SK-N-SH (cell line): Measurements from ENCODE around the gene RHBDL3. TPM values are rescaled to one million over a fixed set of nuclear protein-coding genes. Genes with fewer than 3 reads are reported as not detected.

Experiments used
- CTCF ChIA-PET: fragments of 300-600, 350-600 bp; formaldehyde crosslinking; extraction: SDS; loops from one replicate; lab custom pipeline; 2021; lab: Yijun Ruan, JAX
- POLR2A ChIA-PET: fragments of 350-600 bp; sonication (Branson Sonifier 250); formaldehyde crosslinking; extraction: SDS; loops from one replicate; lab custom pipeline; 2020; ENCODE audit warnings: antibody characterized with exemption, inconsistent platforms; lab: Yijun Ruan, JAX
- DNase-seq: peaks from one replicate; pipeline ENCODE4 v3.0.0; 2012
- H2AFZ ChIP-seq: fragments of 200-600 bp; sonication (generic); 2 replicates; pipeline ENCODE4 v1.8.1; 2016; ENCODE audit warnings: antibody characterized with exemption, mild to moderate bottlenecking, low read depth
- H3F3A ChIP-seq: fragments of 200-600 bp; sonication (generic); replicated peaks from 2 replicates; pipeline ENCODE3; 2016; ENCODE audit warnings: antibody characterized with exemption, mild to moderate bottlenecking; ENCODE audit not compliant: insufficient read depth
- H3K27ac ChIP-seq, 2 experiments: fragments of 200-500 bp in 1 of 2; fragments of 200-600 bp in 1 of 2; sonication (Bioruptor generic) in 1 of 2; sonication (generic), shearing (Covaris generic) in 1 of 2; 2 replicates each; pipeline versions ENCODE4 v1.5.1 to v1.6.1; 2014 to 2016; ENCODE audit warnings: low read depth in 2 of 2, inconsistent platforms in 1 of 2, low read length in 1 of 2, mild to moderate bottlenecking in 1 of 2, mixed read lengths in 1 of 2
- H3K27me3 ChIP-seq: fragments of 200-600 bp; sonication (generic), shearing (Covaris generic); 2 replicates; pipeline ENCODE4 v1.6.1; 2016; ENCODE audit warnings: mixed run types; ENCODE audit not compliant: insufficient read depth
- H3K36me3 ChIP-seq, 2 experiments: fragments of 200-500 bp in 1 of 2; fragments of 200-600 bp in 1 of 2; sonication (Bioruptor generic) in 1 of 2; sonication (generic) in 1 of 2; replicated peaks in 1 of 2; 2 replicates each; pipeline versions ENCODE3 to v1.5.1; 2014 to 2016; ENCODE audit warnings: low read length in 1 of 2, mild to moderate bottlenecking in 1 of 2; ENCODE audit not compliant: insufficient read depth in 2 of 2, control insufficient read depth in 1 of 2
- H3K4me1 ChIP-seq, 2 experiments: fragments of 200-500 bp in 1 of 2; fragments of 200-600 bp in 1 of 2; sonication (Bioruptor generic) in 1 of 2; sonication (generic), shearing (Covaris generic) in 1 of 2; 2 replicates each; pipeline versions ENCODE4 v1.5.1 to v1.6.1; 2014 to 2016; ENCODE audit warnings: low read depth in 1 of 2, low read length in 1 of 2, mixed run types in 1 of 2; ENCODE audit not compliant: insufficient read depth in 2 of 2, control insufficient read depth in 1 of 2
- H3K4me2 ChIP-seq: fragments of 200-600 bp; sonication (generic), shearing (Covaris generic); 2 replicates; pipeline ENCODE4 v1.6.1; 2017; ENCODE audit warnings: mixed run types
- H3K4me3 ChIP-seq, 2 experiments: fragments of 200-500 bp in 1 of 2; fragments of 200-600 bp in 1 of 2; sonication (Bioruptor generic) in 1 of 2; sonication (generic), shearing (Covaris generic) in 1 of 2; 2 replicates each; pipeline versions ENCODE4 v1.5.1 to v1.8.1; 2014 to 2016; ENCODE audit warnings: low read depth in 2 of 2, inconsistent platforms in 1 of 2, low read length in 1 of 2, mild to moderate bottlenecking in 1 of 2, mixed read lengths in 1 of 2, moderate library complexity in 1 of 2
- H3K79me2 ChIP-seq: fragments of 200-600 bp; sonication (generic); 2 replicates; pipeline ENCODE4 v1.8.1; 2017; ENCODE audit warnings: mild to moderate bottlenecking; ENCODE audit not compliant: insufficient read depth
- H3K9ac ChIP-seq: fragments of 200-600 bp; sonication (generic); 2 replicates; pipeline ENCODE4 v1.6.1; 2017; ENCODE audit warnings: mixed run types
- H3K9me2 ChIP-seq: fragments of 200-600 bp; sonication (generic); 2 replicates; pipeline ENCODE4 v1.6.1; 2017; ENCODE audit warnings: mixed run types
- H3K9me3 ChIP-seq: fragments of 200-600 bp; sonication (generic); 2 replicates; pipeline ENCODE4 v1.6.1; 2017; ENCODE audit warnings: mixed run types, mild to moderate bottlenecking, moderate library complexity
- H4K20me1 ChIP-seq: fragments of 200-600 bp; sonication (generic); 2 replicates; pipeline ENCODE4 v1.6.1; 2017; ENCODE audit warnings: mild to moderate bottlenecking, mixed run types; ENCODE audit not compliant: insufficient read depth
- EZH2phosphoT487 ChIP-seq: fragments of 200-600 bp; sonication (generic); IDR thresholded peaks from 2 replicates; pipeline ENCODE4 v1.6.1; 2017; ENCODE audit warnings: low read depth, mixed run types, mild to moderate bottlenecking, antibody characterized with exemption, moderate library complexity, borderline replicate concordance
- FOSL2 ChIP-seq: IDR thresholded peaks from 2 replicates; pipeline ENCODE4 v1.4.0; 2012; ENCODE audit warnings: low read depth, mild to moderate bottlenecking, moderate library complexity, borderline replicate concordance
- FOXJ3 ChIP-seq: sonication (generic); formaldehyde crosslinking; IDR thresholded peaks from 2 replicates; pipeline ENCODE4 v1.5.1; 2020; ENCODE audit warnings: mild to moderate bottlenecking, missing genetic modification reagents
- GATA2 ChIP-seq: sonication (generic); formaldehyde crosslinking; IDR thresholded peaks from 2 replicates; pipeline ENCODE4 v1.5.0; 2020; ENCODE audit warnings: mild to moderate bottlenecking, missing genetic modification reagents
- IRF3 ChIP-seq: fragments of 150-350 bp; IDR thresholded peaks from 2 replicates; pipeline ENCODE4 v1.6.1; 2016; ENCODE audit warnings: mild to moderate bottlenecking, low read depth, low read length
- MXI1 ChIP-seq: IDR thresholded peaks from 2 replicates; pipeline ENCODE4 v1.6.1; 2012; ENCODE audit warnings: mild to moderate bottlenecking, low read depth, low read length, improper control_type of control experiment
- NFIC ChIP-seq: IDR thresholded peaks from 2 replicates; pipeline ENCODE4 v1.4.0; 2012; ENCODE audit warnings: borderline replicate concordance
- PBX3 ChIP-seq: IDR thresholded peaks from 2 replicates; pipeline ENCODE4; 2012
- POLR2AphosphoS5 ChIP-seq: IDR thresholded peaks from 2 replicates; pipeline ENCODE4 v1.6.1; 2012; ENCODE audit warnings: low read depth, low read length
- RFX5 ChIP-seq: IDR thresholded peaks from 2 replicates; pipeline ENCODE4 v1.6.1; 2012; ENCODE audit warnings: mild to moderate bottlenecking, improper control_type of control experiment, low read length
- RXRA ChIP-seq: IDR thresholded peaks from 2 replicates; pipeline ENCODE4 v1.4.0; 2012; ENCODE audit warnings: low read depth, mild to moderate bottlenecking, borderline replicate concordance
- TAF1 ChIP-seq: IDR thresholded peaks from 2 replicates; pipeline ENCODE4 v1.6.1; 2012; ENCODE audit warnings: low read depth, mild to moderate bottlenecking, low read length, moderate library complexity, borderline replicate concordance
- YY1 ChIP-seq: IDR thresholded peaks from 2 replicates; pipeline ENCODE4 v1.4.0; 2012; ENCODE audit warnings: low read depth, mild to moderate bottlenecking
- WGBS: methylation state at CpG from one replicate; pipeline ENCODE4 v1.1.6; 2017; ENCODE audit warnings: low lambda C conversion rate; 5-methylcytosine and 5-hydroxymethylcytosine counted together
- polyA plus RNA-seq, 3 experiments: library from polyadenylated mRNA; depleted of rRNA; stranded (reverse); fragments of >200 nt; gene quantifications; 2 replicates each; pipeline ENCODE4 v1.2.3, GENCODE V29; 2012
- TF ChIP-seq, protein P1 (sequence below): IDR thresholded peaks from 2 replicates; pipeline ENCODE4 v1.4.0; 2012; ENCODE audit warnings: low read depth, borderline replicate concordance
- TF ChIP-seq, protein P2 (sequence below): fragments of 200-600 bp; sonication (generic); IDR thresholded peaks from 2 replicates; pipeline ENCODE4 v1.6.1; 2017; ENCODE audit warnings: antibody characterized with exemption, mild to moderate bottlenecking, moderate library complexity
- TF ChIP-seq, protein P3 (sequence below): fragments of 150-350 bp; IDR thresholded peaks from 2 replicates; pipeline ENCODE4 v1.6.1; 2017; ENCODE audit warnings: antibody characterized with exemption, low read length, low read depth, borderline replicate concordance
- TF ChIP-seq, protein P4 (sequence below): IDR thresholded peaks from 2 replicates; pipeline ENCODE4 v1.4.0; 2012; ENCODE audit warnings: low read depth, borderline replicate concordance

Gene RHBDL3
- polyA plus RNA-seq, 1 of the 3 experiments (the other 2 are of a cell fraction), result 0.72 TPM

- Histone ChIP-seq H4K20me1 (no peaks in the 10 kb centered on the region), H3K79me2 (no peaks in the 10 kb centered on the region), H3K4me3 (no peak overlapping the region), H3F3A (peaks cover 3% of the 10 kb centered on the region), H3K9me2 (no peaks in the 10 kb centered on the region), H3K36me3 (no peaks in the 10 kb centered on the region), H3K27me3 (no peaks in the 10 kb centered on the region), H3K4me1 (peaks cover 0 to 2% of the 10 kb centered on the region in 2 experiments; a peak in 1 of 4 replicates), H2AFZ (no peak overlapping the region), H3K27ac (no peak overlapping the region), H3K9ac (no peak overlapping the region), H3K9me3 (no peaks in the 10 kb centered on the region), H3K4me2 (no peak overlapping the region)
- TF ChIP-seq, protein P1, sequence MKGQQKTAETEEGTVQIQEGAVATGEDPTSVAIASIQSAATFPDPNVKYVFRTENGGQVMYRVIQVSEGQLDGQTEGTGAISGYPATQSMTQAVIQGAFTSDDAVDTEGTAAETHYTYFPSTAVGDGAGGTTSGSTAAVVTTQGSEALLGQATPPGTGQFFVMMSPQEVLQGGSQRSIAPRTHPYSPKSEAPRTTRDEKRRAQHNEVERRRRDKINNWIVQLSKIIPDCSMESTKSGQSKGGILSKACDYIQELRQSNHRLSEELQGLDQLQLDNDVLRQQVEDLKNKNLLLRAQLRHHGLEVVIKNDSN, result no peak
- TF ChIP-seq PBX3, result no peak
- CTCF ChIA-PET, result interaction anchor here (3.5 kb wide), 1 partner anchor 36 kb away, joined by 13 read pairs; no protein-coding TSS in a partner anchor
- POLR2A ChIA-PET, result no interaction called here
- no peak for DNase-seq
- WGBS, result 91% methylated on average over 5 of the region's 11 CpGs
These were observed 23.0 kb downstream of the RHBDL3 start for GRCh38 chr17:32288615-32289014.

- Histone ChIP-seq H3F3A (no peaks in the 10 kb centered on the region), H3K79me2 (no peaks in the 10 kb centered on the region), H4K20me1 (no peaks in the 10 kb centered on the region), H3K9me3 (no peaks in the 10 kb centered on the region), H3K36me3 (no peaks in the 10 kb centered on the region), H3K4me1 (no peaks in the 10 kb centered on the region; a peak in 1 of 4 replicates), H3K27me3 (no peaks in the 10 kb centered on the region), H2AFZ (no peak overlapping the region), H3K4me3 (no peak overlapping the region), H3K9me2 (no peaks in the 10 kb centered on the region), H3K27ac (no peak overlapping the region), H3K4me2 (no peak overlapping the region), H3K9ac (no peak overlapping the region)
- DNase-seq, result no peak
- ChIA-PET POLR2A (no interaction called here), CTCF (no interaction called here)
- WGBS, result 92% methylated on average over 9 of the region's 9 CpGs
- TF ChIP-seq FOXJ3 (CRISPR knock-in tag), result no peak
- TF ChIP-seq RFX5, result no peak
- TF ChIP-seq YY1, result no peak
- no peak for TF ChIP-seq PBX3
- TF ChIP-seq, protein P2, sequence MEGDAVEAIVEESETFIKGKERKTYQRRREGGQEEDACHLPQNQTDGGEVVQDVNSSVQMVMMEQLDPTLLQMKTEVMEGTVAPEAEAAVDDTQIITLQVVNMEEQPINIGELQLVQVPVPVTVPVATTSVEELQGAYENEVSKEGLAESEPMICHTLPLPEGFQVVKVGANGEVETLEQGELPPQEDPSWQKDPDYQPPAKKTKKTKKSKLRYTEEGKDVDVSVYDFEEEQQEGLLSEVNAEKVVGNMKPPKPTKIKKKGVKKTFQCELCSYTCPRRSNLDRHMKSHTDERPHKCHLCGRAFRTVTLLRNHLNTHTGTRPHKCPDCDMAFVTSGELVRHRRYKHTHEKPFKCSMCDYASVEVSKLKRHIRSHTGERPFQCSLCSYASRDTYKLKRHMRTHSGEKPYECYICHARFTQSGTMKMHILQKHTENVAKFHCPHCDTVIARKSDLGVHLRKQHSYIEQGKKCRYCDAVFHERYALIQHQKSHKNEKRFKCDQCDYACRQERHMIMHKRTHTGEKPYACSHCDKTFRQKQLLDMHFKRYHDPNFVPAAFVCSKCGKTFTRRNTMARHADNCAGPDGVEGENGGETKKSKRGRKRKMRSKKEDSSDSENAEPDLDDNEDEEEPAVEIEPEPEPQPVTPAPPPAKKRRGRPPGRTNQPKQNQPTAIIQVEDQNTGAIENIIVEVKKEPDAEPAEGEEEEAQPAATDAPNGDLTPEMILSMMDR, result no peak
- no peak for TF ChIP-seq TAF1
- no peak for TF ChIP-seq GATA2
- TF ChIP-seq, protein P3, sequence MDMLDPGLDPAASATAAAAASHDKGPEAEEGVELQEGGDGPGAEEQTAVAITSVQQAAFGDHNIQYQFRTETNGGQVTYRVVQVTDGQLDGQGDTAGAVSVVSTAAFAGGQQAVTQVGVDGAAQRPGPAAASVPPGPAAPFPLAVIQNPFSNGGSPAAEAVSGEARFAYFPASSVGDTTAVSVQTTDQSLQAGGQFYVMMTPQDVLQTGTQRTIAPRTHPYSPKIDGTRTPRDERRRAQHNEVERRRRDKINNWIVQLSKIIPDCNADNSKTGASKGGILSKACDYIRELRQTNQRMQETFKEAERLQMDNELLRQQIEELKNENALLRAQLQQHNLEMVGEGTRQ, result no peak
- TF ChIP-seq NFIC, result no peak
- TF ChIP-seq RXRA, result no peak
- TF ChIP-seq IRF3, result no peak
- TF ChIP-seq POLR2AphosphoS5, result no peak
- TF ChIP-seq EZH2phosphoT487, result no peak
- TF ChIP-seq FOSL2, result no peak
- TF ChIP-seq, protein P4, sequence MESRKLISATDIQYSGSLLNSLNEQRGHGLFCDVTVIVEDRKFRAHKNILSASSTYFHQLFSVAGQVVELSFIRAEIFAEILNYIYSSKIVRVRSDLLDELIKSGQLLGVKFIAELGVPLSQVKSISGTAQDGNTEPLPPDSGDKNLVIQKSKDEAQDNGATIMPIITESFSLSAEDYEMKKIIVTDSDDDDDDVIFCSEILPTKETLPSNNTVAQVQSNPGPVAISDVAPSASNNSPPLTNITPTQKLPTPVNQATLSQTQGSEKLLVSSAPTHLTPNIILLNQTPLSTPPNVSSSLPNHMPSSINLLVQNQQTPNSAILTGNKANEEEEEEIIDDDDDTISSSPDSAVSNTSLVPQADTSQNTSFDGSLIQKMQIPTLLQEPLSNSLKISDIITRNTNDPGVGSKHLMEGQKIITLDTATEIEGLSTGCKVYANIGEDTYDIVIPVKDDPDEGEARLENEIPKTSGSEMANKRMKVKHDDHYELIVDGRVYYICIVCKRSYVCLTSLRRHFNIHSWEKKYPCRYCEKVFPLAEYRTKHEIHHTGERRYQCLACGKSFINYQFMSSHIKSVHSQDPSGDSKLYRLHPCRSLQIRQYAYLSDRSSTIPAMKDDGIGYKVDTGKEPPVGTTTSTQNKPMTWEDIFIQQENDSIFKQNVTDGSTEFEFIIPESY, result no peak
- no peak for TF ChIP-seq MXI1
These were observed 23.9 kb downstream of the RHBDL3 start for GRCh38 chr17:32289471-32290070.
